ENCODE measurements around the gene RPS3. TPM values are rescaled to one million over a fixed set of nuclear protein-coding genes. Genes with fewer than 3 reads are reported as not detected.
A peak's percentile ranks its signal among the peaks of the same experiment; 100 is the strongest.

Gene RPS3
- total and polyA plus RNA-seq, 2 of the 13 experiments (the other 11 are each of a cell fraction or from before 2014, with no cell fraction given): 2,143 to 3,616 TPM

GRCh38 chr11:75375626-75376025 is 23.7 kb upstream of the RPS3 start (continued):
- no peak for TF ChIP-seq FOXA1 (IDR thresholded peaks at IDR 0.05)
- TF ChIP-seq FOXA1 (CRISPR knock-in tag; IDR thresholded peaks at IDR 0.05): peak; percentile 54; the same call in 1 of the 2 replicates
- no peak for TF ChIP-seq MTA3 (CRISPR knock-in tag; IDR thresholded peaks at IDR 0.05)
- TF ChIP-seq GLI4 (CRISPR knock-in tag; IDR thresholded peaks at IDR 0.05; ENCODE audit: borderline replicate concordance): no peak
- no peak for TF ChIP-seq GFI1 (CRISPR knock-in tag; IDR thresholded peaks at IDR 0.05; ENCODE audit: borderline replicate concordance)
- TF ChIP-seq ARID4A (CRISPR knock-in tag; IDR thresholded peaks at IDR 0.05; ENCODE audit: borderline replicate concordance): no peak
- TF ChIP-seq, protein P1, sequence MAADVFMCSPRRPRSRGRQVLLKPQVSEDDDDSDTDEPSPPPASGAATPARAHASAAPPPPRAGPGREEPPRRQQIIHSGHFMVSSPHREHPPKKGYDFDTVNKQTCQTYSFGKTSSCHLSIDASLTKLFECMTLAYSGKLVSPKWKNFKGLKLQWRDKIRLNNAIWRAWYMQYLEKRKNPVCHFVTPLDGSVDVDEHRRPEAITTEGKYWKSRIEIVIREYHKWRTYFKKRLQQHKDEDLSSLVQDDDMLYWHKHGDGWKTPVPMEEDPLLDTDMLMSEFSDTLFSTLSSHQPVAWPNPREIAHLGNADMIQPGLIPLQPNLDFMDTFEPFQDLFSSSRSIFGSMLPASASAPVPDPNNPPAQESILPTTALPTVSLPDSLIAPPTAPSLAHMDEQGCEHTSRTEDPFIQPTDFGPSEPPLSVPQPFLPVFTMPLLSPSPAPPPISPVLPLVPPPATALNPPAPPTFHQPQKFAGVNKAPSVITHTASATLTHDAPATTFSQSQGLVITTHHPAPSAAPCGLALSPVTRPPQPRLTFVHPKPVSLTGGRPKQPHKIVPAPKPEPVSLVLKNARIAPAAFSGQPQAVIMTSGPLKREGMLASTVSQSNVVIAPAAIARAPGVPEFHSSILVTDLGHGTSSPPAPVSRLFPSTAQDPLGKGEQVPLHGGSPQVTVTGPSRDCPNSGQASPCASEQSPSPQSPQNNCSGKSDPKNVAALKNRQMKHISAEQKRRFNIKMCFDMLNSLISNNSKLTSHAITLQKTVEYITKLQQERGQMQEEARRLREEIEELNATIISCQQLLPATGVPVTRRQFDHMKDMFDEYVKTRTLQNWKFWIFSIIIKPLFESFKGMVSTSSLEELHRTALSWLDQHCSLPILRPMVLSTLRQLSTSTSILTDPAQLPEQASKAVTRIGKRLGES (CRISPR knock-in tag; IDR thresholded peaks at IDR 0.05; ENCODE audit: borderline replicate concordance): no peak
- TF ChIP-seq KLF11 (CRISPR knock-in tag; IDR thresholded peaks at IDR 0.05): no peak
- peak; percentile 59; the same call in 1 of the 2 replicates for TF ChIP-seq ZNF263 (CRISPR knock-in tag; IDR thresholded peaks at IDR 0.05)
- TF ChIP-seq TOPORS (CRISPR knock-in tag; IDR thresholded peaks at IDR 0.05): no peak
- TF ChIP-seq ZMYM2 (CRISPR knock-in tag; IDR thresholded peaks at IDR 0.05): peak; percentile 74
- no peak for TF ChIP-seq ZNF841 (CRISPR knock-in tag; IDR thresholded peaks at IDR 0.05; ENCODE audit: borderline replicate concordance)
- no peak for TF ChIP-seq ZBED4 (CRISPR knock-in tag; IDR thresholded peaks at IDR 0.05; ENCODE audit: borderline replicate concordance)
- TF ChIP-seq CCAR2 (optimal IDR thresholded peaks at IDR 0.05; ENCODE audit: low read depth, low read length): no peak
- no peak for TF ChIP-seq ZNF468 (CRISPR knock-in tag; IDR thresholded peaks at IDR 0.05)
- peak; percentile 52; the same call in 1 of the 2 replicates for TF ChIP-seq ZNF770 (CRISPR knock-in tag; IDR thresholded peaks at IDR 0.05)
- no peak for TF ChIP-seq NBN (conservative IDR thresholded peaks at IDR 0.05)
- TF ChIP-seq ZSCAN22 (CRISPR knock-in tag; IDR thresholded peaks at IDR 0.05): peak; percentile 99

Data from HepG2 (cell line).